Smooth muscle cell (in vitro differentiated cells): Measurements from ENCODE around the gene SRC. TPM values are rescaled to one million over a fixed set of nuclear protein-coding genes. Genes with fewer than 3 reads are reported as not detected.

Experiments used
- DNase-seq: peaks from one replicate; lab custom pipeline; 2025; ENCODE audit not compliant: unreplicated experiment; lab: John Stamatoyannopoulos, UW
- H2AFZ ChIP-seq: fragments of 200-600 bp; sonication (generic); 2 replicates; pipeline ENCODE4 v1.6.0; 2016; ENCODE audit warnings: antibody characterized with exemption, low read depth, mild to moderate bottlenecking
- H3F3A ChIP-seq: fragments of 200-600 bp; sonication (generic); 2 replicates; pipeline ENCODE4 v1.6.0; 2017; ENCODE audit warnings: antibody characterized with exemption, low read depth
- H3K27ac ChIP-seq: fragments of 200-600 bp; sonication (generic); 2 replicates; pipeline ENCODE4 v1.5.1; 2016; ENCODE audit warnings: low read depth, mild to moderate bottlenecking
- H3K27me3 ChIP-seq: fragments of 200-600 bp; sonication (generic); 2 replicates; pipeline ENCODE4 v1.6.1; 2016; ENCODE audit warnings: low read depth, mild to moderate bottlenecking
- H3K36me3 ChIP-seq: fragments of 200-600 bp; sonication (generic); 2 replicates; pipeline ENCODE4 v1.5.1; 2016; ENCODE audit warnings: low read depth
- H3K4me1 ChIP-seq: fragments of 200-600 bp; sonication (generic); 2 replicates; pipeline ENCODE4 v1.5.1; 2016; ENCODE audit warnings: low read depth
- H3K4me2 ChIP-seq: fragments of 200-600 bp; sonication (generic); 2 replicates; pipeline ENCODE4 v1.6.0; 2016; ENCODE audit warnings: mild to moderate bottlenecking
- H3K4me3 ChIP-seq: fragments of 200-600 bp; sonication (generic); 2 replicates; pipeline ENCODE4 v1.5.1; 2016; ENCODE audit warnings: mild to moderate bottlenecking
- H3K79me2 ChIP-seq: fragments of 200-600 bp; sonication (generic); 2 replicates; pipeline ENCODE4 v1.6.0; 2016; ENCODE audit warnings: low read depth, mild to moderate bottlenecking
- H3K9ac ChIP-seq: fragments of 200-600 bp; sonication (generic); 2 replicates; pipeline ENCODE4 v1.6.0; 2016; ENCODE audit warnings: low read depth
- H3K9me3 ChIP-seq: fragments of 200-600 bp; sonication (generic); replicated peaks from 2 replicates; pipeline ENCODE4 v1.5.1; 2016; ENCODE audit warnings: low read depth
- H4K20me1 ChIP-seq: fragments of 200-600 bp; sonication (generic); 2 replicates; pipeline ENCODE4 v1.6.0; 2016; ENCODE audit warnings: low read depth
- WGBS: methylation state at CpG from one replicate; pipeline ENCODE4 v1.1.7; 2016; ENCODE audit warnings: low lambda C conversion rate; 5-methylcytosine and 5-hydroxymethylcytosine counted together
- polyA plus RNA-seq: library from polyadenylated mRNA; unstranded; fragments of >200 nt; fragmentation: Nextera tagmentation; extraction: Ambion mirVana; gene quantifications from 2 replicates; pipeline ENCODE4 v1.2.1, GENCODE V29; 2016
- total RNA-seq: library from RNA; depleted of rRNA; stranded (reverse); fragments of >200 nt; gene quantifications from 2 replicates; pipeline ENCODE4 v1.2.3, GENCODE V29; 2014
- TF ChIP-seq, protein P1 (sequence below): fragments of 200-600 bp; sonication (generic); IDR thresholded peaks from 2 replicates; pipeline ENCODE4 v1.5.1; 2017; ENCODE audit warnings: borderline replicate concordance, mild to moderate bottlenecking, antibody characterized with exemption; ENCODE audit not compliant: insufficient read depth, poor library complexity, severe bottlenecking

Gene SRC
- total and polyA plus RNA-seq, 2 experiments from 2014 or later = 26.0 to 36.5 TPM

DNA sequence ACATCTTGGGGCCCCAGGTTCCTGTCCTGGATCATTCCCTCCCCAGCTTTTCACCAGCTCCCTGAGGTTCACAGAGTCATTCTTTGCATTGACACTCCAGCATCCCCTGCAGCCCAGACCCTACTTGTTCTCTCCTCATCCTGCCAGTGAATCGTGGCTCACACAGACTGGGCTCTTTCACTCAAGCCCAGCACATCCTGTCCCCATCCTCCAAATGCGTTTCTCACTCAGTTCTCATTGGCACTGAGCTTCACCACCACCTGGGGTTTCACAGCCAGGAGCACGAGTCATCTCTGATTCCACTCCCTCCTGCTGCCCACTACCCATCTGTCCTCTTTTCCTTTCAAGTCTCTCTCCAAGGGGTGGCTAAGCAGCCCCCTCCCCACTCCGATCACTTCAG lies 89.7 kb downstream of the SRC start:
- Histone ChIP-seq H4K20me1 (no peaks in the 10 kb centered on the region), H3K36me3 (no peaks in the 10 kb centered on the region), H3K9me3 (no peaks in the 10 kb centered on the region), H3K79me2 (no peaks in the 10 kb centered on the region), H3K4me1 (no peaks in the 10 kb centered on the region), H3K27ac (no peak overlapping the region), H3K4me2 (no peak overlapping the region), H3K9ac (no peak overlapping the region), H2AFZ (no peak overlapping the region), H3K27me3 (peaks cover 43% of the 10 kb centered on the region), H3F3A (no peaks in the 10 kb centered on the region), H3K4me3 (no peak overlapping the region)
- TF ChIP-seq, protein P1, sequence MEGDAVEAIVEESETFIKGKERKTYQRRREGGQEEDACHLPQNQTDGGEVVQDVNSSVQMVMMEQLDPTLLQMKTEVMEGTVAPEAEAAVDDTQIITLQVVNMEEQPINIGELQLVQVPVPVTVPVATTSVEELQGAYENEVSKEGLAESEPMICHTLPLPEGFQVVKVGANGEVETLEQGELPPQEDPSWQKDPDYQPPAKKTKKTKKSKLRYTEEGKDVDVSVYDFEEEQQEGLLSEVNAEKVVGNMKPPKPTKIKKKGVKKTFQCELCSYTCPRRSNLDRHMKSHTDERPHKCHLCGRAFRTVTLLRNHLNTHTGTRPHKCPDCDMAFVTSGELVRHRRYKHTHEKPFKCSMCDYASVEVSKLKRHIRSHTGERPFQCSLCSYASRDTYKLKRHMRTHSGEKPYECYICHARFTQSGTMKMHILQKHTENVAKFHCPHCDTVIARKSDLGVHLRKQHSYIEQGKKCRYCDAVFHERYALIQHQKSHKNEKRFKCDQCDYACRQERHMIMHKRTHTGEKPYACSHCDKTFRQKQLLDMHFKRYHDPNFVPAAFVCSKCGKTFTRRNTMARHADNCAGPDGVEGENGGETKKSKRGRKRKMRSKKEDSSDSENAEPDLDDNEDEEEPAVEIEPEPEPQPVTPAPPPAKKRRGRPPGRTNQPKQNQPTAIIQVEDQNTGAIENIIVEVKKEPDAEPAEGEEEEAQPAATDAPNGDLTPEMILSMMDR = no peak
- 58% methylated on average over 4 of the region's 4 CpGs for WGBS
- no peak for DNase-seq

DNA sequence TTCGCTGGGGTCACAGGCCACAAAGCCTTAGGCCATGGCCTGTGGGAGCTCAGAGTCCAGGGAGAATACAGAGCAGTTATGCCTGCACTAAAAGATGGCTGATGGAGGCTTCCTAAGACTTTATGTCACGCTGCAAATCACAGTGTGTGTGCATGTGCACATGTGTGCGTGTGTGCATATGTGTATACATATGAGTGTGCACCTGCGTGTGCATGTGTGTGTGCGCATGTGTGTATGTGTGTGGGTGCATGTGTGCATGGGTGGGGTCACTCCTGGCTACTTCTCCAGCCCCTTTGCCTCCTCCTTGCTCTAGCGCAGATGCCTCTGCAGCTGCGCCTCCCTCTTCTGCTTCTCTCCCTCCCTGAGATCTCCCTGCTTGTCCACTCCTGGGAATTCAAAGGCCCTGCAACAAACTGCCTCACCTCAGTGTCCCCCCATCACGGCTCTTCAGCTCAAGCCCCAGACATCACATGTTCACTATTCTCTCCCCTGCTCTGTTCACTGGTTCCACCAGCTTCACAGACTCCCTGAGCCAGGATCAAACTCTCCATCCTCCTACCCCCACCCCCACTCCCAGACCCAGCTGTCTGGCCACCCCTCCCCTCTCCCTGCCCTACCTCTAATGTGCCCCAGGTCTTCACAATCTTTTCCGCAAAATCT lies 90.7 kb downstream of the SRC start:
- DNase-seq = no peak
- H4K20me1 ChIP-seq = no peaks in the 10 kb centered on the region
- no peaks in the 10 kb centered on the region for H3F3A ChIP-seq
- H3K9me3 ChIP-seq = no peaks in the 10 kb centered on the region
- no peak overlapping the region for H3K9ac ChIP-seq
- no peak overlapping the region for H3K27ac ChIP-seq
- WGBS = 93% methylated on average over 9 of the region's 9 CpGs
- H3K36me3 ChIP-seq = no peaks in the 10 kb centered on the region
- H3K79me2 ChIP-seq = no peaks in the 10 kb centered on the region
- no peak overlapping the region for H3K4me2 ChIP-seq
- no peak overlapping the region for H3K4me3 ChIP-seq
- no peaks in the 10 kb centered on the region for H3K4me1 ChIP-seq
- TF ChIP-seq, protein P1 = no peak
- peaks cover 38% of the 10 kb centered on the region for H3K27me3 ChIP-seq
- H2AFZ ChIP-seq = no peak overlapping the region

DNA sequence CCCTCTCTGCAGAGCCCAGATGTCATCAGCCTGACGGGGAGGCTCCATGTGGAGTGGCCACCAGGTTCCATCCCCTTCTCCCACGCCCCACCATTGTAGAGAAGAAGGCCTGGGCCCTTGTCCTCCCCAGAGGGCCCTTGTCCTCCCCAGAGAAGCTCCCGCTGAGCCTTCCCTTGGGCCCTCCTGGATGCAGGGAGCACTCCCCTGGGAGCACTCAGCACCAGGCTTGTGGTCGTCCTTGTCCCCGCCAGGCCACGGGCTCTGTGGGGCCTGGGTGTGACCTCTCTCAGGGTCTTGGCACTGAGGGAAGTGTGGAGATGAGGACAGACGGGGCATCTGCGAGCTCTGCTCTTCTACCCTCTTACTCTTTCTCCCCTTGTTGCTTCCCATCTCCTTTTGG lies 91.7 kb downstream of the SRC start:
- no peak for DNase-seq
- H3K4me2 ChIP-seq = no peak overlapping the region
- no peaks in the 10 kb centered on the region for H3K4me1 ChIP-seq
- TF ChIP-seq, protein P1 = no peak
- H4K20me1 ChIP-seq = no peaks in the 10 kb centered on the region
- no peaks in the 10 kb centered on the region for H3K79me2 ChIP-seq
- no peak overlapping the region for H3K9ac ChIP-seq
- peaks cover 28% of the 10 kb centered on the region for H3K27me3 ChIP-seq
- 94% methylated on average over 8 of the region's 8 CpGs for WGBS
- H3K4me3 ChIP-seq = no peak overlapping the region
- no peaks in the 10 kb centered on the region for H3K9me3 ChIP-seq
- H2AFZ ChIP-seq = no peak overlapping the region
- H3F3A ChIP-seq = no peaks in the 10 kb centered on the region
- no peaks in the 10 kb centered on the region for H3K36me3 ChIP-seq
- H3K27ac ChIP-seq = no peak overlapping the region
